22Rv1 (cell line): Measurements from ENCODE around the gene BNC2.

ENCODE experiments used
- CTCF ChIP-seq: fragments of 450-650 bp; IDR thresholded peaks from 2 replicates; pipeline ENCODE4 v1.5.1; 2017; ENCODE audit warnings: mild to moderate bottlenecking
- ZFX ChIP-seq: fragments of 450-650 bp; IDR thresholded peaks from 2 replicates; pipeline ENCODE4 v1.6.1; 2017; ENCODE audit warnings: antibody characterized with exemption, borderline replicate concordance

GRCh38 chr9:16676519-16676918 lies 194.0 kb downstream of the BNC2 start:
- TF ChIP-seq CTCF (no peak), ZFX (no peak)
